Endodermal cell (in vitro differentiated cells): ENCODE results near the gene MBD3L2. TPM values are rescaled to one million over a fixed set of nuclear protein-coding genes. Genes with fewer than 3 reads are reported as not detected.
"Not testable (repeated sequence)": the region's sequence is repeated elsewhere in the genome, so short reads cannot be mapped to it uniquely, and the experiment has no call there.

Experiments used
- DNase-seq: peaks from one replicate; pipeline ENCODE4 v3.0.0-alpha.2; 2017
- H3K27ac ChIP-seq: 2 replicates; pipeline ENCODE4 v1.5.1; 2013; ENCODE audit warnings: mild to moderate bottlenecking, low read depth, low read length, moderate library complexity
- H3K27me3 ChIP-seq: 2 replicates; pipeline ENCODE4 v1.6.1; 2013; ENCODE audit warnings: mild to moderate bottlenecking, low read length, moderate library complexity; ENCODE audit not compliant: insufficient read depth, control insufficient read depth, poor library complexity, severe bottlenecking
- H3K36me3 ChIP-seq: 2 replicates; pipeline ENCODE4 v1.7.0; 2013; ENCODE audit warnings: mild to moderate bottlenecking, low read length, moderate library complexity; ENCODE audit not compliant: control insufficient read depth, insufficient read depth
- H3K4me1 ChIP-seq: one replicate; pipeline ENCODE4 v1.7.0; 2013; ENCODE audit warnings: low read length; ENCODE audit not compliant: control insufficient read depth, insufficient read depth
- H3K4me3 ChIP-seq: 2 replicates; pipeline ENCODE4 v1.5.1; 2013; ENCODE audit warnings: mild to moderate bottlenecking, low read length, moderate library complexity
- H3K9ac ChIP-seq: 2 replicates; pipeline ENCODE4 v1.6.1; 2013; ENCODE audit warnings: mild to moderate bottlenecking, low read length, moderate library complexity; ENCODE audit not compliant: poor library complexity, severe bottlenecking; ENCODE audit errors: extremely low read depth
- H3K9me3 ChIP-seq: 2 replicates; pipeline ENCODE4 v1.6.1; 2013; ENCODE audit warnings: mild to moderate bottlenecking, low read length, moderate library complexity; ENCODE audit not compliant: control insufficient read depth
- H3K27ac Mint-ChIP-seq: 2 replicates; pipeline ENCODE4 v1.8.0; 2020; ENCODE audit warnings: mixed read lengths
- H3K27me3 Mint-ChIP-seq: 2 replicates; pipeline ENCODE4 v1.8.0; 2021; ENCODE audit warnings: mild to moderate bottlenecking, mixed read lengths; ENCODE audit not compliant: insufficient read depth
- H3K36me3 Mint-ChIP-seq: 2 replicates; pipeline ENCODE4 v1.8.0; 2020; ENCODE audit warnings: low read depth, mixed read lengths
- H3K4me1 Mint-ChIP-seq: 2 replicates; pipeline ENCODE4 v1.8.0; 2020; ENCODE audit warnings: mixed read lengths
- H3K4me3 Mint-ChIP-seq: 2 replicates; pipeline ENCODE4 v1.8.0; 2020; ENCODE audit warnings: mild to moderate bottlenecking, moderate library complexity, mixed read lengths
- H3K9me3 Mint-ChIP-seq: 2 replicates; pipeline ENCODE4 v1.8.0; 2020; ENCODE audit warnings: mild to moderate bottlenecking, mixed read lengths
- CTCF ChIP-seq: fragments of 200-600 bp; sonication (generic); conservative IDR thresholded peaks from 2 replicates; pipeline ENCODE4 v1.5.0; 2021; ENCODE audit warnings: antibody characterized with exemption, mild to moderate bottlenecking
- WGBS, 2 experiments: methylation state at CpG; one replicate each; pipeline versions ENCODE4 v1.1.5 to v1.1.7; 2013; ENCODE audit warnings: missing lambda C conversion rate in 2 of 2, mixed read lengths in 1 of 2; ENCODE audit not compliant: insufficient coverage in 1 of 2, insufficient read length in 1 of 2; 5-methylcytosine and 5-hydroxymethylcytosine counted together
- total RNA-seq, 2 donors: library from RNA; stranded (reverse); fragmentation: NEBNext Ultra II Directional in 1 of 2; extraction: Animal tissue kit (Norgen Biotek cat#: 25700) in 1 of 2; gene quantifications; 2 replicates in 1 of 2; 3 replicates in 1 of 2; pipeline ENCODE4 v1.2.1, GENCODE V29; 2021

The MBD3L2 gene
- total RNA-seq, 2 donors from 2014 or later: not detected

- H3K36me3 ChIP-seq, H3K27ac Mint-ChIP-seq, H3K27me3 ChIP-seq, DNase-seq, H3K9me3 ChIP-seq, H3K27ac ChIP-seq, H3K36me3 Mint-ChIP-seq, H3K9ac ChIP-seq, H3K4me1 ChIP-seq, H3K27me3 Mint-ChIP-seq, H3K4me1 Mint-ChIP-seq, H3K4me3 Mint-ChIP-seq, H3K9me3 Mint-ChIP-seq, H3K4me3 ChIP-seq: not testable (repeated sequence)
- WGBS, 2 experiments: 83% methylated on average over 7 of the region's 16 CpGs; no CpG with 5 or more reads in 1 of the 2 experiments
Measured at GRCh38 chr19:7056371-7056770, 7.2 kb downstream of the MBD3L2 start.

- not testable (repeated sequence) for H3K36me3 ChIP-seq, H3K27me3 ChIP-seq, H3K27me3 Mint-ChIP-seq, H3K27ac ChIP-seq, H3K4me3 Mint-ChIP-seq, H3K9me3 ChIP-seq, H3K27ac Mint-ChIP-seq, H3K4me1 Mint-ChIP-seq, H3K9me3 Mint-ChIP-seq, H3K9ac ChIP-seq, DNase-seq, H3K4me3 ChIP-seq, H3K4me1 ChIP-seq, H3K36me3 Mint-ChIP-seq
- no CpG with 5 or more reads among the region's 8 CpGs for WGBS, 2 experiments
Measured at GRCh38 chr19:7058576-7058975, 9.5 kb downstream of the MBD3L2 start, which contains the start of gene MBD3L3. TSS of gene MBD3L3 (minus strand) at chr19:7058676. CDS start at chr19:7058605, 71 bp downstream.

GRCh38 chr19:7059977-7060376 lies 10.9 kb downstream of the MBD3L2 start:
- H3K4me3 ChIP-seq, H3K9me3 ChIP-seq, H3K27me3 ChIP-seq, H3K27ac Mint-ChIP-seq, H3K9ac ChIP-seq, H3K36me3 Mint-ChIP-seq, H3K36me3 ChIP-seq, H3K4me3 Mint-ChIP-seq, DNase-seq, H3K27me3 Mint-ChIP-seq, H3K4me1 Mint-ChIP-seq, H3K4me1 ChIP-seq, H3K27ac ChIP-seq: not testable (repeated sequence)
- WGBS, 2 experiments: 100% methylated on average over 1 of the region's 2 CpGs; no CpG with 5 or more reads in 1 of the 2 experiments
- H3K9me3 Mint-ChIP-seq: peaks cover 18% of the 10 kb centered on the region

GRCh38 chr19:7063339-7063738 lies 14.2 kb downstream of the MBD3L2 start:
- Histone ChIP-seq H3K4me3 (no peak overlapping the region), H3K27me3 (no peaks in the 10 kb centered on the region), H3K9ac (no peak overlapping the region), H3K36me3 (no peaks in the 10 kb centered on the region), H3K9me3 (peaks cover 19% of the 10 kb centered on the region), H3K27ac (no peak overlapping the region), H3K4me1 (no peaks in the 10 kb centered on the region)
- Mint-ChIP-seq H3K4me3 (no peak overlapping the region), H3K9me3 (peaks cover 36% of the 10 kb centered on the region), H3K27ac (no peak overlapping the region), H3K4me1 (no peaks in the 10 kb centered on the region), H3K27me3 (no peaks in the 10 kb centered on the region), H3K36me3 (no peaks in the 10 kb centered on the region)
- no peak for TF ChIP-seq CTCF
- 84 to 86% methylated on average over 3 to 4 of the region's 4 CpGs for WGBS, 2 experiments
- no peak for DNase-seq
